Smooth muscle cell (in vitro differentiated cells): ENCODE measurements around the gene CLEC4M. TPM values are rescaled to one million over a fixed set of nuclear protein-coding genes. Genes with fewer than 3 reads are reported as not detected.

Experiments
- DNase-seq: peaks from one replicate; lab custom pipeline; 2025; ENCODE audit not compliant: unreplicated experiment; lab: John Stamatoyannopoulos, UW
- H2AFZ ChIP-seq: fragments of 200-600 bp; sonication (generic); 2 replicates; pipeline ENCODE4 v1.6.0; 2016; ENCODE audit warnings: antibody characterized with exemption, low read depth, mild to moderate bottlenecking
- H3F3A ChIP-seq: fragments of 200-600 bp; sonication (generic); 2 replicates; pipeline ENCODE4 v1.6.0; 2017; ENCODE audit warnings: antibody characterized with exemption, low read depth
- H3K27ac ChIP-seq: fragments of 200-600 bp; sonication (generic); 2 replicates; pipeline ENCODE4 v1.5.1; 2016; ENCODE audit warnings: low read depth, mild to moderate bottlenecking
- H3K27me3 ChIP-seq: fragments of 200-600 bp; sonication (generic); 2 replicates; pipeline ENCODE4 v1.6.1; 2016; ENCODE audit warnings: low read depth, mild to moderate bottlenecking
- H3K36me3 ChIP-seq: fragments of 200-600 bp; sonication (generic); 2 replicates; pipeline ENCODE4 v1.5.1; 2016; ENCODE audit warnings: low read depth
- H3K4me1 ChIP-seq: fragments of 200-600 bp; sonication (generic); 2 replicates; pipeline ENCODE4 v1.5.1; 2016; ENCODE audit warnings: low read depth
- H3K4me2 ChIP-seq: fragments of 200-600 bp; sonication (generic); 2 replicates; pipeline ENCODE4 v1.6.0; 2016; ENCODE audit warnings: mild to moderate bottlenecking
- H3K4me3 ChIP-seq: fragments of 200-600 bp; sonication (generic); 2 replicates; pipeline ENCODE4 v1.5.1; 2016; ENCODE audit warnings: mild to moderate bottlenecking
- H3K79me2 ChIP-seq: fragments of 200-600 bp; sonication (generic); 2 replicates; pipeline ENCODE4 v1.6.0; 2016; ENCODE audit warnings: low read depth, mild to moderate bottlenecking
- H3K9ac ChIP-seq: fragments of 200-600 bp; sonication (generic); 2 replicates; pipeline ENCODE4 v1.6.0; 2016; ENCODE audit warnings: low read depth
- H3K9me3 ChIP-seq: fragments of 200-600 bp; sonication (generic); replicated peaks from 2 replicates; pipeline ENCODE4 v1.5.1; 2016; ENCODE audit warnings: low read depth
- H4K20me1 ChIP-seq: fragments of 200-600 bp; sonication (generic); 2 replicates; pipeline ENCODE4 v1.6.0; 2016; ENCODE audit warnings: low read depth
- CTCF ChIP-seq: fragments of 200-600 bp; sonication (generic); IDR thresholded peaks from 2 replicates; pipeline ENCODE4 v1.5.1; 2017; ENCODE audit warnings: borderline replicate concordance, mild to moderate bottlenecking, antibody characterized with exemption; ENCODE audit not compliant: insufficient read depth, poor library complexity, severe bottlenecking
- WGBS: methylation state at CpG from one replicate; pipeline ENCODE4 v1.1.7; 2016; ENCODE audit warnings: low lambda C conversion rate; 5-methylcytosine and 5-hydroxymethylcytosine counted together
- polyA plus RNA-seq: library from polyadenylated mRNA; unstranded; fragments of >200 nt; fragmentation: Nextera tagmentation; extraction: Ambion mirVana; gene quantifications from 2 replicates; pipeline ENCODE4 v1.2.1, GENCODE V29; 2016
- total RNA-seq: library from RNA; depleted of rRNA; stranded (reverse); fragments of >200 nt; gene quantifications from 2 replicates; pipeline ENCODE4 v1.2.3, GENCODE V29; 2014

The CLEC4M gene
- not detected in 2 replicates for total RNA-seq
- polyA plus RNA-seq, result not detected in 2 replicates

GRCh38 chr19:7762719-7763293, at the start of gene CLEC4M:
Gene CLEC4M, plus strand, starts transcription at chr19:7763243. Its CDS starts 24 bp downstream, at chr19:7763267.
- no peak for TF ChIP-seq CTCF
- WGBS, result 87% methylated on average over 8 of the region's 8 CpGs
- no peaks in the 10 kb centered on the region for H3K79me2 ChIP-seq
- H3K27me3 ChIP-seq, result peaks cover 15% of the 10 kb centered on the region
- H3K9ac ChIP-seq, result no peak within 1 kb of the TSS
- no peaks in the 10 kb centered on the region for H3K4me1 ChIP-seq
- DNase-seq, result no peak
- no peaks in the 10 kb centered on the region for H4K20me1 ChIP-seq
- no peak within 1 kb of the TSS for H3K27ac ChIP-seq
- H3K4me3 ChIP-seq, result no peak within 1 kb of the TSS
- H3K9me3 ChIP-seq, result no peaks in the 10 kb centered on the region
- no peak within 1 kb of the TSS for H3K4me2 ChIP-seq
- H2AFZ ChIP-seq, result no peak within 1 kb of the TSS
- H3K36me3 ChIP-seq, result no peaks in the 10 kb centered on the region
- H3F3A ChIP-seq, result no peaks in the 10 kb centered on the region

DNA sequence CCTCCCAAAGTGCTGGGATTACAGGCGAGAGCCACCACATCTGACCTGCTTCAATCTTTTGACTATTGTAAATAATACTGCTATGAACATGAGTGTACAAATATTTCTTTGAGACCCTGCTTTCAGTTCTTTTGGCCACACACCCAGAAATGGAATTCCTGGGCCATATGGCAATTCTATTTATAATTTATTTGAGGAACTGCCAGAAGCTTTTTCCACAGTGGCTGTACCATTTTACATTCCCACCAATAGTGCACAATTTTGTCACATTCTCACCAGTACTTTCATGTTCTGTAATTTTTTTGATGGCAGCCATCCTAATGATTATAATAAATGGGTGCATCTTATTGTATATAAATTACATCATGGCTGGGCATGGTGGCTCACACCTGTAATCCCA, 47.4 kb upstream of the CLEC4M start:
- no peak overlapping the region for H3K4me3 ChIP-seq
- H3K79me2 ChIP-seq, result no peaks in the 10 kb centered on the region
- H3K36me3 ChIP-seq, result no peaks in the 10 kb centered on the region
- H3K4me2 ChIP-seq, result no peak overlapping the region
- no peak overlapping the region for H2AFZ ChIP-seq
- no peaks in the 10 kb centered on the region for H3K4me1 ChIP-seq
- no peaks in the 10 kb centered on the region for H3K27me3 ChIP-seq
- no peak for DNase-seq
- TF ChIP-seq CTCF, result no peak
- no peak overlapping the region for H3K27ac ChIP-seq
- no peaks in the 10 kb centered on the region for H4K20me1 ChIP-seq
- H3K9ac ChIP-seq, result no peak overlapping the region
- no peaks in the 10 kb centered on the region for H3K9me3 ChIP-seq
- H3F3A ChIP-seq, result no peaks in the 10 kb centered on the region
- WGBS, result 67% methylated on average over 1 of the region's 1 CpG

DNA sequence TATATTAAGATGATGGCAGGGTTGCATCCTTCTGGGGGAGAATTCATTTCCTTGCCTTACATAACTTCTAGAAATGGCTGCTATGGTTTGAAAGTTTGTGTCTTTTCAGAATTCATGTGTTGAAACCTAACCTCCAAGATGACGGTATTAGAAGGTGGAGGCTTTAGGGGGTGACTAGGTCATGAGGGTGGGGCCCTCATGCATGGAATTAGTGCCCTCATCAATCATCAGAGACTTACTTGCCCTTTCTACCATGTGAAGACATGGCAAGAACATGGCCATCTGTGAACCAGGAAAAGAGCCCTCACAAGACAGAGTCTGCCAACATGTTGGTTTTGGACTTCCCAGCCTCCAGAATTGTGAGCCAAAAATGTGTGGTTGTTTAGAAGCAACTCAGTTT, 46.3 kb upstream of the CLEC4M start:
- Histone ChIP-seq H3K9me3 (no peaks in the 10 kb centered on the region), H3K4me2 (no peak overlapping the region), H4K20me1 (no peaks in the 10 kb centered on the region), H3F3A (no peaks in the 10 kb centered on the region), H2AFZ (no peak overlapping the region), H3K36me3 (no peaks in the 10 kb centered on the region), H3K79me2 (no peaks in the 10 kb centered on the region), H3K4me3 (no peak overlapping the region), H3K9ac (no peak overlapping the region), H3K27me3 (no peaks in the 10 kb centered on the region), H3K27ac (no peak overlapping the region), H3K4me1 (no peaks in the 10 kb centered on the region)
- DNase-seq, result no peak
- no peak for TF ChIP-seq CTCF
- 92% methylated on average over 1 of the region's 1 CpG for WGBS

DNA sequence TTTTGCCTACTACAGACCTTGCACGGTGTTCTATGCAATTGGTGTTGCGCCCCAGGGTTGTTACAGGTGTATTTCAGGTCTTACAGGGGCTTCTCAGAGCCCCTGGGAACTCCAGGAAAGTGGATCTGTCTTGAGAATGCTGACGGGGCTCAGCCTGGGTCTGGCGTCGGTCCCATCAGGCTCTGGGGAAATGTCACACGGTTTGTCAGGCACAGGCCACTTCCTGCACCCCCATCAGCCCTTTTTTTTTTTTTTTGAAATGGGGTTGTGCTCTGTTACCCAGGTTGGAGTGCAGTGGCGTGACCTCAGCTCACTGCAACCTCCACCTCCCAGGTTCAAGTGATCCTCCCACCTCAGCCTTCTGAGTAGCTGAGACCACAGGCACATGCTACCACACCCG, 44.4 kb upstream of the CLEC4M start:
- WGBS, result 68% methylated on average over 7 of the region's 8 CpGs
- Histone ChIP-seq H3K27ac (no peak overlapping the region), H4K20me1 (no peaks in the 10 kb centered on the region), H3K4me2 (no peak overlapping the region), H3K27me3 (no peaks in the 10 kb centered on the region), H3K79me2 (no peaks in the 10 kb centered on the region), H3K9ac (no peak overlapping the region), H3K4me3 (no peak overlapping the region), H3F3A (no peaks in the 10 kb centered on the region), H3K9me3 (no peaks in the 10 kb centered on the region), H2AFZ (no peak overlapping the region), H3K4me1 (no peaks in the 10 kb centered on the region), H3K36me3 (no peaks in the 10 kb centered on the region)
- no peak for TF ChIP-seq CTCF
- DNase-seq, result no peak
